Epidermal melanocyte (primary cell): ENCODE results near the gene SMC6.

ENCODE experiments used
- DNase-seq: peaks from one replicate; pipeline ENCODE4 v3.0.0; 2011; ENCODE audit warnings: low spot score; ENCODE audit not compliant: insufficient read length

Gene SMC6

GRCh38 chr2:17753803-17754663, at the start of gene SMC6, which contains the start of gene GEN1:
SMC6 (minus strand) TSS chr2:17753810; CDS start chr2:17745946, 7,864 bp downstream.
GEN1 (plus strand) TSS chr2:17754138; CDS start chr2:17759944, 5,806 bp downstream.
- DNase-seq, result peak; percentile 85

GRCh38 chr2:17800693-17801458, 47.3 kb upstream of the SMC6 start:
- DNase-seq, result no peak

- peak; percentile 62 for DNase-seq
These were observed 46.6 kb upstream of the SMC6 start for GRCh38 chr2:17800219-17800618.

GRCh38 chr2:17799301-17800120, 45.9 kb upstream of the SMC6 start:
- DNase-seq, result no peak

- no peak for DNase-seq
These were observed 44.7 kb upstream of the SMC6 start for GRCh38 chr2:17798338-17798737.

- DNase-seq, result no peak
These were observed 41.7 kb upstream of the SMC6 start for GRCh38 chr2:17795309-17795708.

GRCh38 chr2:17793803-17794354, 40.3 kb upstream of the SMC6 start:
- no peak for DNase-seq

- no peak for DNase-seq
These were observed 39.7 kb upstream of the SMC6 start for GRCh38 chr2:17793296-17793695.

GRCh38 chr2:17792515-17792914, 38.9 kb upstream of the SMC6 start:
- no peak for DNase-seq

GRCh38 chr2:17791817-17792130, 38.2 kb upstream of the SMC6 start:
- DNase-seq, result no peak

- DNase-seq, result no peak
These were observed 37.7 kb upstream of the SMC6 start for GRCh38 chr2:17791121-17791816.

- DNase-seq, result no peak
These were observed 36.9 kb upstream of the SMC6 start for GRCh38 chr2:17790536-17790935.

GRCh38 chr2:17788773-17789172, 35.2 kb upstream of the SMC6 start:
- no peak for DNase-seq

- no peak for DNase-seq
These were observed 33.1 kb upstream of the SMC6 start for GRCh38 chr2:17786727-17787126.

- DNase-seq, result no peak
These were observed 27.9 kb upstream of the SMC6 start for GRCh38 chr2:17781482-17781881.

- DNase-seq, result no peak
These were observed 26.9 kb upstream of the SMC6 start for GRCh38 chr2:17780546-17780945.

- DNase-seq, result no peak
These were observed 18.9 kb upstream of the SMC6 start for GRCh38 chr2:17772532-17772931.

- DNase-seq, result no peak
These were observed 18.3 kb upstream of the SMC6 start for GRCh38 chr2:17771956-17772355.

GRCh38 chr2:17768894-17769293, 15.3 kb upstream of the SMC6 start:
- no peak for DNase-seq

GRCh38 chr2:17765398-17765797, 11.8 kb upstream of the SMC6 start:
- DNase-seq, result no peak
